ENCODE data around the gene LHPP.

Gene LHPP

GRCh38 chr10:124644771-124645415 lies 183.3 kb downstream of the LHPP start:
- DNase-seq (ENCODE audit: low read depth), result no peak

GRCh38 chr10:124645467-124646095 lies 184.0 kb downstream of the LHPP start:
- no peak for DNase-seq (ENCODE audit: low read depth)

- no peak for DNase-seq (ENCODE audit: low read depth)
These were observed 185.1 kb downstream of the LHPP start for GRCh38 chr10:124646483-124647352.

GRCh38 chr10:124647421-124648130 lies 186.0 kb downstream of the LHPP start:
- DNase-seq (ENCODE audit: low read depth), result peak; percentile 48

GRCh38 chr10:124648131-124648475 lies 186.5 kb downstream of the LHPP start:
- no peak for DNase-seq (ENCODE audit: low read depth)

- no peak for DNase-seq (ENCODE audit: low read depth)
These were observed 187.1 kb downstream of the LHPP start for GRCh38 chr10:124648738-124649137.

- DNase-seq (ENCODE audit: low read depth), result no peak
These were observed 187.6 kb downstream of the LHPP start for GRCh38 chr10:124649214-124649613.

GRCh38 chr10:124650263-124650662 lies 188.6 kb downstream of the LHPP start:
- no peak for DNase-seq (ENCODE audit: low read depth)

GRCh38 chr10:124650820-124651401 lies 189.3 kb downstream of the LHPP start:
- DNase-seq (ENCODE audit: low read depth), result peak; percentile 48

GRCh38 chr10:124651402-124651891 lies 189.8 kb downstream of the LHPP start:
- no peak for DNase-seq (ENCODE audit: low read depth)

- DNase-seq (ENCODE audit: low read depth), result no peak
These were observed 190.6 kb downstream of the LHPP start for GRCh38 chr10:124652200-124652599.

- DNase-seq (ENCODE audit: low read depth), result no peak
These were observed 191.1 kb downstream of the LHPP start for GRCh38 chr10:124652701-124653100.

- no peak for DNase-seq (ENCODE audit: low read depth)
These were observed 191.7 kb downstream of the LHPP start for GRCh38 chr10:124653311-124653710.

GRCh38 chr10:124653811-124654651 lies 192.4 kb downstream of the LHPP start:
- no peak for DNase-seq (ENCODE audit: low read depth)

- DNase-seq (ENCODE audit: low read depth), result no peak
These were observed 193.1 kb downstream of the LHPP start for GRCh38 chr10:124654686-124655085.

- no peak for DNase-seq (ENCODE audit: low read depth)
These were observed 193.8 kb downstream of the LHPP start for GRCh38 chr10:124655191-124656112.

- no peak for DNase-seq (ENCODE audit: low read depth)
These were observed 194.5 kb downstream of the LHPP start for GRCh38 chr10:124656113-124656490.

- no peak for DNase-seq (ENCODE audit: low read depth)
These were observed 194.9 kb downstream of the LHPP start for GRCh38 chr10:124656541-124656940.

- DNase-seq (ENCODE audit: low read depth), result no peak
These were observed 196.2 kb downstream of the LHPP start for GRCh38 chr10:124657806-124658205.
